Measurements from ENCODE around the gene PEX5L. TPM values are rescaled to one million over a fixed set of nuclear protein-coding genes. Genes with fewer than 3 reads are reported as not detected.

The PEX5L gene
- polyA plus RNA-seq, 1 of the 3 experiments (the other 2 are of a cell fraction): not detected

DNA sequence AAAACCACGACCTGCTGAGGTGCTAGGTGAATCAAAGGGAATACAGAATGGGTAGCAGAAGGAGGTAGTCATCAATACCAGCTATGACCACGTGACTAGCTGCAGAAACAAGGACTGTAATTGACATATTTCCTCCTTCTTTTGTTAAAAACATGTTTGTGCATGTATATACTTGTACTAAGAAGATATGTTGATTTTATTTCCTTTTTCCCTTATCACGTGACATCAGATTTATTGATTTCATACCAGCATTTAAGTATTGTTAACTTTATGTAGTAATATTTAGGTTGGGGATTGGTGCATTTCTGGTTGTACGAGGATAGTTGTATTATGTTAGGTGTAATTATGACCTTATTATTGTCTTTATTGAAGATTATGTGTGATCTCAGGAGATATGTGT, 36.2 kb downstream of the PEX5L start (continued):
- TF ChIP-seq, protein P1, sequence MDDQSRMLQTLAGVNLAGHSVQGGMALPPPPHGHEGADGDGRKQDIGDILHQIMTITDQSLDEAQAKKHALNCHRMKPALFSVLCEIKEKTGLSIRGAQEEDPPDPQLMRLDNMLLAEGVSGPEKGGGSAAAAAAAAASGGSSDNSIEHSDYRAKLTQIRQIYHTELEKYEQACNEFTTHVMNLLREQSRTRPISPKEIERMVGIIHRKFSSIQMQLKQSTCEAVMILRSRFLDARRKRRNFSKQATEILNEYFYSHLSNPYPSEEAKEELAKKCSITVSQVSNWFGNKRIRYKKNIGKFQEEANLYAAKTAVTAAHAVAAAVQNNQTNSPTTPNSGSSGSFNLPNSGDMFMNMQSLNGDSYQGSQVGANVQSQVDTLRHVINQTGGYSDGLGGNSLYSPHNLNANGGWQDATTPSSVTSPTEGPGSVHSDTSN (IDR thresholded peaks at IDR 0.05): no peak
- TF ChIP-seq TAF1 (IDR thresholded peaks at IDR 0.05; ENCODE audit: borderline replicate concordance, low read depth, low read length) (no peak), CHD2 (IDR thresholded peaks at IDR 0.05; ENCODE audit: low read length, partially characterized antibody) (no peak), EZH2phosphoT487 (IDR thresholded peaks at IDR 0.05; ENCODE audit: borderline replicate concordance, low read depth) (no peak)

DNA sequence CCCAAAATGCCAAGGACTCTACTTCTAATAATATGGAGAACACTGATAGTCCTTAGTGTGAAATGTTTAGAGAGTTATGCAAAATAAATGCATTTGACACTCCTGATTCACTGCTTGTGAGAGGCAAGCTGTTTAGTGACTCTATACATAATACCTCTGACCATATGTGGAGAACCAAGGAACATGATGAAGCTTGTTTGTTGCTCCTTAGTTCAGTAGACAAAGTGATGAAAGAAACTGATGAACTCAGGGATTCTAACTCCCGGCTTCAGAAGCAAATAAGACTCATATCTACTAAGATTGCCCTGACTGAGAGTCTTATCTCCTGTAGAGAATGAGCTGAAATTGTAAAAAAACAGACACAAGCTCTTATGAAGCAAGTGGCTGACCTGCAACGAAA, 41.3 kb downstream of the PEX5L start:
- no peak overlapping the region for H3K4me3 ChIP-seq (ENCODE audit: low read depth in 2 of 2, low read length in 1 of 2)
- H3K9me2 ChIP-seq: no peaks in the 10 kb centered on the region
- H3K9ac ChIP-seq: no peak overlapping the region
- WGBS (ENCODE audit: low lambda C conversion rate): 12% methylated on average over 2 of the region's 2 CpGs
- H2AFZ ChIP-seq (ENCODE audit: low read depth): no peak overlapping the region
- H3K79me2 ChIP-seq (ENCODE audit: insufficient read depth): no peaks in the 10 kb centered on the region
- POLR2A ChIA-PET: no interaction called here
- no peaks in the 10 kb centered on the region for H3K27me3 ChIP-seq (ENCODE audit: insufficient read depth)
- no peaks in the 10 kb centered on the region for H3F3A ChIP-seq (replicated peaks; ENCODE audit: insufficient read depth)
- CTCF ChIA-PET: interaction anchor here (1.2 kb wide), 1 partner anchor 9 kb away, joined by 3 read pairs; no protein-coding TSS in a partner anchor
- no peaks in the 10 kb centered on the region for H3K9me3 ChIP-seq
- H3K36me3 ChIP-seq (replicated peaks in 1 of 2; ENCODE audit: control insufficient read depth in 1 of 2, insufficient read depth in 2 of 2, low read length in 1 of 2): no peaks in the 10 kb centered on the region
- DNase-seq: no peak
- H4K20me1 ChIP-seq (ENCODE audit: insufficient read depth): no peaks in the 10 kb centered on the region
- no peaks in the 10 kb centered on the region for H3K4me1 ChIP-seq (ENCODE audit: control insufficient read depth in 1 of 2, insufficient read depth in 2 of 2, low read depth in 1 of 2, low read length in 1 of 2)
- H3K4me2 ChIP-seq: no peak overlapping the region
- H3K27ac ChIP-seq (ENCODE audit: low read depth in 2 of 2, low read length in 1 of 2): no peak overlapping the region
- TF ChIP-seq ZBTB33 (IDR thresholded peaks at IDR 0.05; ENCODE audit: borderline replicate concordance, low read depth) (no peak), MAX (IDR thresholded peaks at IDR 0.05; ENCODE audit: low read depth) (no peak), EZH2phosphoT487 (IDR thresholded peaks at IDR 0.05; ENCODE audit: borderline replicate concordance, low read depth) (no peak), FOXJ3 (CRISPR knock-in tag; IDR thresholded peaks at IDR 0.05) (no peak), CTCF (IDR thresholded peaks at IDR 0.05) (no peak), FOSL2 (IDR thresholded peaks at IDR 0.05; ENCODE audit: borderline replicate concordance, low read depth) (no peak), GATA2 (CRISPR knock-in tag; IDR thresholded peaks at IDR 0.05) (no peak), RAD21 (IDR thresholded peaks at IDR 0.05; ENCODE audit: low read length) (no peak)
- TF ChIP-seq, protein P2, sequence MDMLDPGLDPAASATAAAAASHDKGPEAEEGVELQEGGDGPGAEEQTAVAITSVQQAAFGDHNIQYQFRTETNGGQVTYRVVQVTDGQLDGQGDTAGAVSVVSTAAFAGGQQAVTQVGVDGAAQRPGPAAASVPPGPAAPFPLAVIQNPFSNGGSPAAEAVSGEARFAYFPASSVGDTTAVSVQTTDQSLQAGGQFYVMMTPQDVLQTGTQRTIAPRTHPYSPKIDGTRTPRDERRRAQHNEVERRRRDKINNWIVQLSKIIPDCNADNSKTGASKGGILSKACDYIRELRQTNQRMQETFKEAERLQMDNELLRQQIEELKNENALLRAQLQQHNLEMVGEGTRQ (IDR thresholded peaks at IDR 0.05; ENCODE audit: borderline replicate concordance, low read depth, low read length): no peak

Measured in SK-N-SH (cell line).